CD4-positive, alpha-beta T cell (primary cell): ENCODE results near the gene SRRM1. TPM values are rescaled to one million over a fixed set of nuclear protein-coding genes. Genes with fewer than 3 reads are reported as not detected.
"Not testable (repeated sequence)": the region's sequence is repeated elsewhere in the genome, so short reads cannot be mapped to it uniquely, and the experiment has no call there.

Experiments
- ATAC-seq: fragments of 200-7000 bp; cut with Tn5 transposase; one replicate; pipeline ENCODE4 v1.10.0; 2022; ENCODE audit warnings: mild to moderate bottlenecking; ENCODE audit not compliant: poor library complexity
- CTCF ChIA-PET: fragments of 350-600 bp; sonication (Branson Sonifier 250); formaldehyde crosslinking; loops from one replicate; lab custom pipeline; 2021; ENCODE audit warnings: antibody characterized with exemption, inconsistent platforms; lab: Charles Lee
- POLR2A ChIA-PET: fragments of 350-600 bp; sonication (Branson Sonifier 250); formaldehyde crosslinking; loops from one replicate; lab custom pipeline; 2021; ENCODE audit warnings: antibody characterized with exemption, inconsistent platforms; lab: Charles Lee
- DNase-seq, 14 experiments: peaks; one replicate each; pipeline ENCODE4 v3.0.0-alpha.2; 2013 to 2020; ENCODE audit warnings: mixed read lengths in 2 of 14
- H3K27ac ChIP-seq, 2 donors: one replicate each; pipeline versions ENCODE4 v1.5.1 to v1.7.0; 2013; ENCODE audit warnings: low read length in 2 of 2, low read depth in 1 of 2, mild to moderate bottlenecking in 1 of 2
- H3K27me3 ChIP-seq, 2 experiments: 1 replicate in 1 of 2; 2 replicates in 1 of 2; pipeline versions ENCODE4 v1.6.1 to v1.7.0; 2013; ENCODE audit warnings: low read length in 2 of 2, control low read depth in 1 of 2, mild to moderate bottlenecking in 1 of 2, moderate library complexity in 1 of 2; ENCODE audit not compliant: insufficient read depth in 2 of 2, control insufficient read depth in 1 of 2
- H3K36me3 ChIP-seq: one replicate; pipeline ENCODE4 v1.6.1; 2013; ENCODE audit warnings: low read length, control low read depth; ENCODE audit not compliant: insufficient read depth
- H3K4me1 ChIP-seq: one replicate; pipeline ENCODE4 v1.6.1; 2013; ENCODE audit warnings: low read length, control low read depth; ENCODE audit not compliant: insufficient read depth
- H3K4me3 ChIP-seq: one replicate; pipeline ENCODE4 v1.5.1; 2013; ENCODE audit warnings: mild to moderate bottlenecking, low read length, moderate library complexity
- H3K9me3 ChIP-seq, 2 experiments: 1 replicate in 1 of 2; 2 replicates in 1 of 2; pipeline versions ENCODE4 v1.6.1 to v1.7.0; 2013; ENCODE audit warnings: low read length in 2 of 2, mild to moderate bottlenecking in 2 of 2, control low read depth in 1 of 2, moderate library complexity in 1 of 2; ENCODE audit not compliant: control insufficient read depth in 1 of 2, insufficient read depth in 1 of 2
- H3K27ac Mint-ChIP-seq: one replicate; pipeline ENCODE4 v1.8.0; 2020; ENCODE audit warnings: mixed read lengths
- H3K27me3 Mint-ChIP-seq: one replicate; pipeline ENCODE4 v1.8.0; 2021; ENCODE audit warnings: mixed read lengths
- H3K36me3 Mint-ChIP-seq: one replicate; pipeline ENCODE4 v1.8.0; 2021; ENCODE audit warnings: low read depth, mixed read lengths
- H3K4me1 Mint-ChIP-seq: one replicate; pipeline ENCODE4 v1.8.0; 2021; ENCODE audit warnings: low read depth, mixed read lengths
- H3K4me3 Mint-ChIP-seq: one replicate; pipeline ENCODE4 v1.8.0; 2020; ENCODE audit warnings: mild to moderate bottlenecking, mixed read lengths
- H3K9me3 Mint-ChIP-seq: one replicate; pipeline ENCODE4 v1.8.0; 2020; ENCODE audit warnings: mixed read lengths
- intact Hi-C, 2 experiments: fragments of 100-400 bp; cut with DNase I in 1 of 2; cut with micrococcal nuclease in 1 of 2; formaldehyde crosslinking; loops; one replicate each; pipeline versions ENCODE4 v1.15.1 to v1.9.0; 2023 to 2025; cut with DNase I, micrococcal nuclease
- total RNA-seq, 174 experiments: library from RNA in 2 of 174; stranded (reverse) in 2 of 174; gene quantifications; one replicate each; pipeline ENCODE4 v1.2.3 and lab custom pipeline; 2021 to 2026
- TF ChIP-seq, protein P1 (sequence below): fragments of 200-600 bp; IDR thresholded peaks from one replicate; pipeline ENCODE4 v1.8.0; 2022; ENCODE audit warnings: antibody characterized with exemption, mild to moderate bottlenecking

Gene SRRM1
- total RNA-seq, 2 experiments from 2014 or later = 338 to 360 TPM

DNA sequence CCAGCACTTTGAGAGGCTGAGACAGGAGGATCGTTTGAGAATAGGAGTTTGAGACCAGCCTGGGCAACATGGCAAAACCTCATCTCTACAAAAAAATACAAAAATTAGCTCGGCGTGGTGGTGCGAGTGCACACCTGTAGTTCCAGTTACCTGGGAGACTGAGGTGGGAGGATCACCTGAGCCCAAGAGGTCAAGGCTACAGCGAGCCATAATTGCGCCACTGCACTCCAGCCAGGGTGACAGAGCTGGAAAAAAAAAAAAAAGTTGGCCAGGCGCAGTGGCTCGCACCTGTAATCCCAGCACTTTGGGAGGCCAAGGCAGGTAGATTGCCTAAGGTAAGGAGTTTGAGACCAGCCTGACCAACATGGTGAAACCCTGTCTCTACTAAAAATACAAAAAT is 55.2 kb downstream of the SRRM1 start:
- H3K27ac Mint-ChIP-seq, H3K27me3 ChIP-seq, H3K4me3 Mint-ChIP-seq, CTCF ChIA-PET, H3K27ac ChIP-seq, H3K4me3 ChIP-seq, H3K27me3 Mint-ChIP-seq, H3K36me3 ChIP-seq, H3K9me3 ChIP-seq, H3K9me3 Mint-ChIP-seq, DNase-seq, ATAC-seq, H3K36me3 Mint-ChIP-seq, H3K4me1 Mint-ChIP-seq: not testable (repeated sequence)
- POLR2A ChIA-PET = interaction anchor here (0.6 kb wide), 1 partner anchor 18 kb away, joined by 3 read pairs; no protein-coding TSS in a partner anchor
- H3K4me1 ChIP-seq = peaks cover 17% of the 10 kb centered on the region
- intact Hi-C loops = loop anchor here in 1 of 2 experiments (10.0 kb wide), 1 partner anchor 506 kb away; no protein-coding TSS in a partner anchor

DNA sequence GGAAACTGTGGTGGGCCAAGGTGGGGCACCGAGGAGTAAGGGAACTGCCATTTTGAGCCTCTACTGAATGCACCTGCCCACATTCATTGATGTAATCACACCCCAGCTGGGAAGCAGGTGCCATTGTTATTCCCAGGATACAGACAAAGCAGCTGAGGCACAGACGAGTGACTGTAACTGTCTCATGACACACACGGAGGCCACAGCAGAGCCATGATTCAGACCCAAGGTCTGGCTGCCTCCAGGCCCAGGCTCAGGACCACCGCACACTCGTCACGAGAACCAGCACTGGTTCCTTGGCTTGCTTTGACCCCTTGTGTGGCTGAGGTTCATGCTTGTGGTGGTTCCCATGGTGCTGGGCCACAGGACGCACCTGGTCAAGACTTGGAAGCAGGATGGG is 56.5 kb downstream of the SRRM1 start:
- no peak for DNase-seq
- POLR2A ChIA-PET = no interaction called here
- Histone ChIP-seq H3K4me1 (peaks cover 13% of the 10 kb centered on the region), H3K4me3 (no peak overlapping the region), H3K27me3 (no peaks in the 10 kb centered on the region), H3K27ac (no peak overlapping the region), H3K9me3 (no peaks in the 10 kb centered on the region), H3K36me3 (no peaks in the 10 kb centered on the region)
- Mint-ChIP-seq H3K36me3 (no peaks in the 10 kb centered on the region), H3K27ac (no peak overlapping the region), H3K27me3 (no peaks in the 10 kb centered on the region), H3K4me3 (no peak overlapping the region), H3K4me1 (no peaks in the 10 kb centered on the region), H3K9me3 (no peaks in the 10 kb centered on the region)
- intact Hi-C loops = loop anchor here in 1 of 2 experiments (10.0 kb wide), 1 partner anchor 505 kb away; no protein-coding TSS in a partner anchor
- CTCF ChIA-PET = no interaction called here
- no peak for ATAC-seq
- TF ChIP-seq, protein P1, sequence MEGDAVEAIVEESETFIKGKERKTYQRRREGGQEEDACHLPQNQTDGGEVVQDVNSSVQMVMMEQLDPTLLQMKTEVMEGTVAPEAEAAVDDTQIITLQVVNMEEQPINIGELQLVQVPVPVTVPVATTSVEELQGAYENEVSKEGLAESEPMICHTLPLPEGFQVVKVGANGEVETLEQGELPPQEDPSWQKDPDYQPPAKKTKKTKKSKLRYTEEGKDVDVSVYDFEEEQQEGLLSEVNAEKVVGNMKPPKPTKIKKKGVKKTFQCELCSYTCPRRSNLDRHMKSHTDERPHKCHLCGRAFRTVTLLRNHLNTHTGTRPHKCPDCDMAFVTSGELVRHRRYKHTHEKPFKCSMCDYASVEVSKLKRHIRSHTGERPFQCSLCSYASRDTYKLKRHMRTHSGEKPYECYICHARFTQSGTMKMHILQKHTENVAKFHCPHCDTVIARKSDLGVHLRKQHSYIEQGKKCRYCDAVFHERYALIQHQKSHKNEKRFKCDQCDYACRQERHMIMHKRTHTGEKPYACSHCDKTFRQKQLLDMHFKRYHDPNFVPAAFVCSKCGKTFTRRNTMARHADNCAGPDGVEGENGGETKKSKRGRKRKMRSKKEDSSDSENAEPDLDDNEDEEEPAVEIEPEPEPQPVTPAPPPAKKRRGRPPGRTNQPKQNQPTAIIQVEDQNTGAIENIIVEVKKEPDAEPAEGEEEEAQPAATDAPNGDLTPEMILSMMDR = no peak

DNA sequence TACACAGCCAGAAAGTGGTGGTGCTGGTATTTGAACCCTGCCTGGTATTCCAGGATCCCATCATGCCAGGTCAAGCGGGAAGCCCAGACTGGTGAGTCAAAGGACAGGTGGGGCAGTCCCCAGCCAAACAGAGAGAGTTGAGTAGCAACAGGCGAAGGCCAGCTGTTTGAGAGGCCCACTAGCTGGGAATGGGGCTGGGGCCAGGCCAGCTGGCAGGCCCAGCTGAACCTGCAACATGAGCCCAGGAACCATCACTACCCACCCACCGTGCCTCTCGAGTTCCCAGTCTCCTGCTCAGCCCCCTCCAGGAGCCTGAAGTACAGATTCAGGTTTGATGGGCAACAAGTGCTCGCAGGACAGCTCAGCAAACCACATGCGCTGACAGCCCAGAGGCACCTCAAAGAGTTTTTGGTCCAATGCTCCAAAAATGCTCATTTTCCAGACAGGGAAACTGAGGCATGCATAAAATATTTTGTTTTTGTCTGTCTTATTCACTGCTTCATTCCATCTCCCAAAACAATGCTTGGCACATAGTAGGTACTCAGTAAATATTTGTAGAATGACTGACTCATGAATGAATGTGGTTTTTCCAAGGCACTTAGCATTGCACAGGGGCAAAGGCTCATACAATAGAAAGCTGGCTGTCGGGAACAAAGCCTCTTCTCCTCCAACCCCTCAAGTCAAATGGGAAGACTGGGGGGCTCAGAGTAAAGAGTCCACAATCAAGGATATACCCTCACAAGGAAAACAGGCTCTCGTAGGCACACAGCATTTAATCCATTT is 59.6 kb downstream of the SRRM1 start:
- H3K9me3 ChIP-seq = no peaks in the 10 kb centered on the region
- no peak overlapping the region for H3K27ac Mint-ChIP-seq
- H3K9me3 Mint-ChIP-seq = no peaks in the 10 kb centered on the region
- no peak for ATAC-seq
- no peak overlapping the region for H3K4me3 Mint-ChIP-seq
- H3K36me3 ChIP-seq = no peaks in the 10 kb centered on the region
- H3K27me3 ChIP-seq = no peaks in the 10 kb centered on the region
- CTCF ChIA-PET = no interaction called here
- intact Hi-C loops = no loop called here
- TF ChIP-seq, protein P1 = no peak
- H3K4me1 Mint-ChIP-seq = peaks cover 7% of the 10 kb centered on the region
- H3K27ac ChIP-seq = no peak overlapping the region
- DNase-seq = no peak
- H3K4me1 ChIP-seq = peaks cover 13% of the 10 kb centered on the region
- no peaks in the 10 kb centered on the region for H3K27me3 Mint-ChIP-seq
- POLR2A ChIA-PET = no interaction called here
- H3K36me3 Mint-ChIP-seq = no peaks in the 10 kb centered on the region
- H3K4me3 ChIP-seq = no peak overlapping the region
